Stomach (tissue), 4 donors: ENCODE data around the gene PTPRM.

Source experiments
- CTCF ChIP-seq, 7 experiments: fragments of 450-650 bp in 4 of 7; fragments of 200-600 bp in 3 of 7; sonication (generic) in 3 of 7; IDR thresholded peaks; one replicate each; pipeline ENCODE4 v1.5.1; 2016 to 2019; ENCODE audit warnings: antibody characterized with exemption in 7 of 7, control low read depth in 2 of 7, mild to moderate bottlenecking in 1 of 7
- POLR2A ChIP-seq, 4 donors: fragments of 450-650 bp; IDR thresholded peaks; one replicate each; pipeline ENCODE4 v1.6.1; 2016; ENCODE audit warnings: antibody characterized with exemption in 4 of 4, control low read depth in 2 of 4, mild to moderate bottlenecking in 1 of 4, moderate library complexity in 1 of 4

- TF ChIP-seq CTCF (IDR thresholded peaks at IDR 0.05) = peak in 2 of 7 experiments; percentile 16 to 37
- TF ChIP-seq POLR2A (IDR thresholded peaks at IDR 0.05) = no peak
These were observed 188.8 kb downstream of the PTPRM start for GRCh38 chr18:7755753-7756475.
